GM21423 (cell line): ENCODE data around the gene MOCS3.

Experiments
- ATAC-seq: cut with Tn5 transposase; IDR thresholded peaks from one replicate; pipeline ENCODE4 v1.9.1; 2021; ENCODE audit warnings: mild to moderate bottlenecking, moderate library complexity; ENCODE audit not compliant: unreplicated experiment

Gene MOCS3, protein sequence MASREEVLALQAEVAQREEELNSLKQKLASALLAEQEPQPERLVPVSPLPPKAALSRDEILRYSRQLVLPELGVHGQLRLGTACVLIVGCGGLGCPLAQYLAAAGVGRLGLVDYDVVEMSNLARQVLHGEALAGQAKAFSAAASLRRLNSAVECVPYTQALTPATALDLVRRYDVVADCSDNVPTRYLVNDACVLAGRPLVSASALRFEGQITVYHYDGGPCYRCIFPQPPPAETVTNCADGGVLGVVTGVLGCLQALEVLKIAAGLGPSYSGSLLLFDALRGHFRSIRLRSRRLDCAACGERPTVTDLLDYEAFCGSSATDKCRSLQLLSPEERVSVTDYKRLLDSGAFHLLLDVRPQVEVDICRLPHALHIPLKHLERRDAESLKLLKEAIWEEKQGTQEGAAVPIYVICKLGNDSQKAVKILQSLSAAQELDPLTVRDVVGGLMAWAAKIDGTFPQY

DNA sequence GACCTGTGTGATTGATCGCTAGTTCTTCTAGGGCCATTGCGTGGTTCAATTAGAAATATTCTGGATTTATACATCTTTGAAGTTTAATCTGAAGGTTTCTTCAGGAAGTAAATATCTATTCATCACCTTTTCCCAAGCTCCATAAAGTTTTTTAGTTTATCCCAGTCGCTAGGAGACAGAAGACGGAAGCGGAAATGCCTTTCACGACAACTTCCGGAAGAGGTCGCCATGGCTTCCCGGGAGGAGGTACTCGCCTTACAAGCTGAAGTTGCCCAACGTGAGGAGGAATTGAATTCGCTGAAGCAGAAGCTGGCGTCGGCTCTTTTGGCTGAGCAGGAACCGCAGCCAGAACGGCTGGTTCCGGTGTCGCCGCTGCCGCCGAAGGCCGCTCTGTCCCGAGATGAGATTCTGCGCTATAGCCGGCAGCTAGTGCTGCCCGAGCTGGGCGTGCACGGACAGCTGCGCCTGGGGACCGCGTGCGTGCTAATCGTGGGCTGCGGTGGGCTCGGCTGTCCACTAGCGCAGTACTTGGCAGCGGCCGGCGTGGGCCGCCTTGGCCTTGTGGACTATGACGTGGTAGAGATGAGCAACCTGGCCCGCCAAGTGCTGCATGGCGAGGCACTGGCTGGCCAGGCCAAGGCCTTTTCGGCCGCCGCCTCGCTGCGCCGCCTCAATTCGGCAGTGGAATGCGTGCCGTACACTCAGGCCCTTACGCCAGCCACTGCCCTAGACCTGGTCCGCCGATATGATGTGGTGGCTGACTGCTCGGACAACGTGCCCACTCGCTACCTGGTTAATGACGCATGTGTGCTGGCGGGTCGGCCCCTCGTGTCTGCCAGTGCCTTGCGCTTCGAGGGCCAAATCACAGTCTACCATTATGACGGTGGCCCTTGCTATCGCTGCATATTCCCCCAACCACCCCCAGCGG is at the start of gene MOCS3:
TSS of gene MOCS3 (plus strand) at position 204 of the 928 bp plus-strand sequence. CDS start at position 229, 25 bp downstream.
- peak; percentile 78 for ATAC-seq

DNA sequence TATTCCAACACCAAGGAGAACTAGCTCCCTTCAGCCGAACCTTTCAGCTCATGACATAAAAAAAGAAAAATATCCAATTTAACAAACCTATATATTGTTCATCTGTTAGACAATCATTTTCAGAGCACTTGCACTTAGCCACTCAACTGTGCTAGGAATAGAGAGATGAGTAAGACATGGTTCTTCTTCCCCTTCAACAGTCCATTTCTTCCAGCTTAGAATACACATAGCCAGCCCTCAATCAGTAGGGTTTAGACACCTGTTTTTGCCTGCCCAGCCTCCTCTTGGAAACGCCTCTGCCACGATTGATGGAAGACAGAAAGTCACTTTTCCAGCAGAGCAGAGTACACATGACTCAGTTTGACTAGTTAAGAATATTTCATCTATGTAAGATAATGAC is 49.2 kb upstream of the MOCS3 start:
- no peak for ATAC-seq

DNA sequence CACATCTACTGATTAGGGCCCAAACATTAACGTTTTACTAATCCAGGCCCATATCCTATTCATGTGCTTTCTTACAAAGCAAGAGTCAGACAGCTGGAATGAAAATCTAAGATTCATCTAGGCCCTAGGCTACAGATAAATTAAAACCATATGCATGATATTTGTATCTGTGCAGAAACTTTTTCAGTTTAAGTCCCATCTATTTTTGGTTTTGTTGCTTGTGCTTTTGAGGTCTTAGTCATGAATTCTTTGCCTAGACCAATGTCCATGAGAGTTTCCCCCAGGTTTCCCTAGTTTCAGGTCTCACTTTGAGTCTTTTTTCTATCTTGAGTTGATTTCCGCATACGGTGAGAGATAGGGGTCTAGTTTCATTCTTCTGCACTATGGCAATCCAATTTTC is 47.6 kb upstream of the MOCS3 start:
- ATAC-seq = no peak

DNA sequence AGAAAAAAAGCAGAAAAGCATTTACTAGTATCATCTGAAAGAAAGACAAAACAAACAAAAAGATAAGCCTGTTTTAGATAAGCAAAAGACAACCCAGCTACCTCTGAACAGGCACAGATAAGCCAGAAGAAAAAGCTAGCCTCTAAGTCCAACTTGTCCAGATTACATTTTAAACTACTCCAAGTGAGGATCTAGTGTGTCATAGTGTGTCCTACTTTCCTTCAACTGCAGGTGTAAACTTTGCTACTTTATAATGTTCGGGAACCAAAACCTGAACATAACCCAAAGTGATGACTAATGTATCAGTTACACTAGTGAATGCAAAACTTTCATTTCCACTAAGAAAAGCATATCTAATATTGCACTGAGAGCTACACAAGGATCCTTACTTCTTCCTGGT is 46.9 kb upstream of the MOCS3 start:
- no peak for ATAC-seq

DNA sequence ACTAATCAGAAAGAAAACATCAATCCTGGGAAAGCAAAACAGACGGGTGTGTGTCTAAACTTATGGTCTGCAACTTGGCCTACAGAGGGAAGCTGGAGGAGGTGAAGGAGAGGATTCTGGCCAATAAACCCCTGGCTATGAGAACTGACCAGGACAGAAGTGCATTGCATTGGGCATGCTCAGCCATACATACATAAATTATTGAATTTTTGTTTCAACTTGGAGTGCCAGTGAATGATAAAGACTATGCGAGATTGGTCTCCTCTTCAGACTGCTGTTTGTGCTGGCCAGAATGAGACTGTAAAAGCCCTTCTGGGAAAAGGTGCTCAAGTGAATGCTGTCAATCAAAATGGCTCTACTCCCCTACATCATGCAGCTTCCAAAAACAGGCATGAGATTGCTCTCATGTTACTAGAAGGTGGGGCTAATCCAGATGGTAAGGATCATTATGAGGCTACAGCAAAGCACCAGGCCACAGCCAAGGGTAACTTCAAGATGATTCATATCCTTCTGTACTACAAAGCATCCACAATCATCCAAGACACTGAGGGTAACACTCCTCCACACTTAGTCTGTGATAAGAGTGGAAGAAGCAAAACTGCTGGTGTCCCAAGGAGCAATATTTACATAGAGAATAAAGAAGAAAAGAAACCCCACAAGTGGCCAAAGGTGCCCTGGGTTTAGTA is 44.8 kb upstream of the MOCS3 start:
- no peak for ATAC-seq

DNA sequence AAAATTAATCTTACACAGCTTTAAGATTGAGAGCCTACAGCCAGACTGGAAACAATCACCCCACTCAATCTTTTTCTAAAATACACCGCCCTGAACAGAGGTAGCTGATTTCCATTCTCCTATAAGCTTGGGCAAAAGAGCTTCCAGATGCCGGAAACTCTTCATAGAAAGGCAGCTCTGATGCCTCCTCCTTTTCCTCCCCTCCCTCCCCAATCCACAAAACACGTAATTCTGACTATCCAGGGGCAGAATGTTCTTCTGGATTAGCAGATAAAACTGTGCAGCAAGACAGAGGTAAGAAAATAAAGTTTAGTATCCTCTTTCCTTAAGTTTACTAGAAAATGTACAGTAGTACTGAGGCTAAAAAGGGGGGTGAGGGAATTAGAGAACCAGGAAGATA is 43.2 kb upstream of the MOCS3 start:
- ATAC-seq = no peak

DNA sequence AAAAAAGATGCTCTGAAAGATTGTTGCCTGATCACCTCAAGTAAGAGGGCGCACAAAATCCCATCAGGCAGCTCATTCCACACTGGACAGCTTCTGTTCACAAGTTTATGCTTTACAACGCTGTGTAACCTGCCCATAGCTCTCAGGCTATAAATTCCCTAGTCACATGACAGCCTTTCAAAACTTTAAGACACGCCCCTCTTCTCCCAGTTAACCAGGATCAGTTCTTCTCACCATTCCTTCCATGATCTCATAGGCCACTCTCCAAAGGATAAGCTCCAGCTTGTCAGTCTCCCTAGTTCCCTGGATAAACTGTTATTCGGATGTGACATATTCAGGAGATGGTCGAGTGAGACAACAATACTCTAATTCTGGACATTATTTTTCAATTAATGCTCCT is 42.4 kb upstream of the MOCS3 start:
- no peak for ATAC-seq

DNA sequence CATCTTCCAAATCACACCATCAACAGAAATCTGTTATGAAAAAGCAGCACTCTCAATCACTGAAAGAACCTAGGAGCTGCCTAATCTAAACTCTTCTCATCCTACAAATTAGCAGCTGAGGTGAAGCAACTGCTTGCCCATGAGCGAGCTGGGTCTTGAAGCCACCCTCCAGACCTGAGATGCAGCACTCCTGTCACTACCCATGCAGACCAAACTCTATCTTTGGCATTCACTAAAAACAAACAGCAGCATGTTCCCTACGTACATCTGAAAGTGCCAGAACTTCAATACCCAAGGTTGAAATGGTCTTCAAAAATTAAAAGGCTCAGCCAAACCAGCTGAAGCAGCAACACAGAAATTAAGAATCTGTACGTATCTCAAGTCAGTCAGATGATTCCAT is 41.7 kb upstream of the MOCS3 start:
- no peak for ATAC-seq

DNA sequence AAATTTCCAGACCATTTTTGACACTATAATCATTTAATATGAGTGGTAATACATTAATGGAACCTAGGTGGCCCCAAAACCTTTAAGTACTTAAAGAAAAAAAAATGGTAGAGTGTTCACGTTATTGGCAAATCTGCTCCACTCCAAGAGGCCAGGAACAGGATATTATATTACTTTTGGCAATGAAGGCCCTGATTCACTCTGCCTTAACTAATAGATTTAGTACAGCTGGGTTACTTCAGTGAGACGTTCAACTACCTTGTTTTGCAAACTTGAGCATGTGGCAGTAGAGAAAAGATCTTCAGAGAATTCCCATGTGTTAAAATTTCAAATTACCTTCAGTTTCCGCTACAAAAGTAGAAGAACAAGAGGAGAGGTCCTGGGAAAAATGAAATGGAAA is 40.2 kb upstream of the MOCS3 start:
- no peak for ATAC-seq

DNA sequence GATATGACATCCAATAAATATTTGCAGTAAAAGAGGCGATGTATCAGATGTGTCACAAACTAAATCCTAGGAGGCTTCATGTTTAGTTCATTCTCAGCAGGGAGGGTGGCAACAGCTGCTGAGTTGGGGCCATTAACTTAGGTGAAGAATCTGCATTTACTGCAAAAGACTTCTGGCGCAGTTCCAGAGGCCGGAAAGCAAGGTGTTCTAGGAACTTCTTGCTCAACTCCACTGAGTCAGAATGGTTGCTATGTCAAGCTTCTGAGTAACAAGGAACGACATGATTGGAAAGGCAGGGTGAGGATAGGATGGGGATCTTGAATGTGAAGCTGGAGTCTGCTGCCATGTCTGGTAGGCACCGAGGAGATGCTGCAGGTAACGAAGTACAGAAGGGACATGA is 39.1 kb upstream of the MOCS3 start:
- no peak for ATAC-seq

DNA sequence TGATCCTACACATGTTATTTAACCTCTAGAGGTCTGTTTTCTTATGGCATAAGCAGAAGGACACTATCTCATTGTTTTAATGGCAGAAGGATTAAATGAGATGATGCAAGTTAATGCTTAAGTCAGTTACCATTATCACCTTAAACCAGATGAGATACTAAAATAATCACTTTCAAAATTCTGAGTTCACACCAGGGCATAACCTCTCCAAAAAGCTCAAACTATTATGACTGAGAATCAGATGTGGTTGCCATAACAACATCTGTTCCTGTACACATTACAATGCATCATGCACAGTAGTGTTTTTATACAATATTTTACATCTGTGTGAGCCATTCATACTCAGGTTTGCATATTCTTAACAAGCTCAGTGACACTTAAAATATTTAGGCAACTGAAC is 37.6 kb upstream of the MOCS3 start:
- ATAC-seq = peak; percentile 38

DNA sequence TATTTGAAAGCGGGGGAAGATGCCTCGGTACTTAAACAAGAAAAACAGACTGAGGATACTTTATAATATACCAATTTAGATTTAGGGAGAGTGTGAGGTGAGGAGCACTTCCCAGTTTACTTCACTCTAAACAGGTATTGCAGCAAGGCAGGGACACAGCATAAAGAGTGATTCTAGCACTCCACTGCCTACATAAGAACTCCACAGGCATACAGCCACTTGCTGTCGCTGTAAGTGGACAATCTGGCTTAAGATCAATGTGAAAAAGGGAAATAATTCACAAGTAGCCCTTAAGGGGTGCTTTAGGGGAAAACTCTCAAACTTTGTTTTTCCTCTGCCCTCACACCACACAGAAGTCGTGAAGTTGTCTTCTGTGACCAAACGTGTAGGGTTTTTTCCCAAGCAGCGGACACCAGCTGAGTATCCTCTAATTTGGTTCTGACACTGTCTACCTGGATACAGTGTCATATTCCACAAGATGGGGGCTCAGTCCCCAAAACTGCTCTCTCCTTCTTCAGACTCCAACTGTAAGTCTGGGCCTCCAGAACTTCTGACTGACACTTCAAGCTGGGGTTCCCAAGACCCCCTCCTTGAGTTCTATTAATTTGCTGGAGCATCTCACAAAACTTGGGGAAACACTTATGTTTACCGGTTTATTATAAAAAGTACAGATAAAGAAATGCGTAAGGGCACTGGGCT is 36.7 kb upstream of the MOCS3 start:
- ATAC-seq = no peak

DNA sequence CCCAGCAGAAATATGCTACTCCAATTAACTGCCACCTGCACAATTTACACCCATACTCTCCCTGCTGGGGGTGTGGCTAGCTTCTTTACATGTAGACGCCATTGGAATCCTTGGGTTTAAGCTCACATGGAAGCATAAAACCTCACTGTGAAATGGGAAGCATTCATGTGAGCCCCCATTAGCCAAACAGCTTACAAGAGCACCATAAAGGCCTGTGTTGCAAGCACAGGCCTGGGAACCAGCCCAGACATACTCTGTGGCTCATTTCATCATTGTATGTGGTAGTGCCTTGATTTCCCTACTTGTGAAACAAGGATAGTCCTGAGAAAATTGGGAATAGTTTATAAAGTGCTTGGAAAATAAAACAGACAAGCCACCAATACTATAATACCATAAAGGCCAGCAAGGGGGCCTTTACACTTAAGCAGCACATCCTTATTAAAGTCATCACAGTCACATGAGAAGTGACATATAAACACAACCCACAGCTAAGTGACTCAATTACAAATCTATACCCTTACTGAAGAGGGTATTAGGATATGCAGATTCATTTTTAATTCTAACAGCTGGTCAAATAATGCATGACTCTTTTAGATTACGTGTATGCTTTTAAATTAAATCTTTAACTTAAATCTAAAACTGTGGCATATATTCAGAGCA is 34.2 kb upstream of the MOCS3 start:
- ATAC-seq = no peak

DNA sequence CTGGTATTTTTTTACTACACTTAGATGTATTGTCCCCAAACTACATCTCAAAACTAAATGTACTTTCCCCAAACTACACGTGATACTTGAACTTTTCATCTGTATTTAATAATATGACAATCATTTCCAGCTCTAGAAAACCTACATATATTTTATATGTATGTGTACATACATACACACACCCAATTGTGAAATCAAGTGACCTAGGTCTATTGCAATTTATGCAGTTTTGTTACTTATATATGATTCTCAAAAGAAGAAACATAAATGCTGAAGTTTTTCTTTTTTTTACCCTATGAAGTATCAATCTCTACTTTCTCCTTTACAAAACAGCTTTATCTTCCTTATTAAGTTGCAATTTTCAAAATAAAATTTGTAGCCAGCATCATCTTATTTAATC is 32.1 kb upstream of the MOCS3 start:
- no peak for ATAC-seq

DNA sequence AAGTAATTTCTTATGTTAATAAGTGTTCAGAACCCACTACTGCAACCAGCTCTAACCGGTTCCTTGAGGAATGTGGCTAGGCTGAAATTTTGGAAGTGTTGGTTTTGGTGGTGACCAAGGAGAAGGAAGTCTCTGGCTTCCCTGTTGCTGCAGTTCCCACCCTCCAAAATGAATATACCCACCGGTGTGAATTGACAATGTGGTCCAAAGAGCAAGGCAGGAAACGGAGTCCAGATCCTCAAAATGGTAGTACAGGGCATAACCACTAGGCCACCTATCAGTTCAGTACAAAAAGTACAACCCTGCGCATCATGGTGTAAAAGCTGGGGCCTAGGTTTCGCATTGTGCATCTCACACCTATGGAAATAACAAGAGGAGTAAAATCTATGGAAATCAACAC is 30.1 kb upstream of the MOCS3 start:
- ATAC-seq = no peak

DNA sequence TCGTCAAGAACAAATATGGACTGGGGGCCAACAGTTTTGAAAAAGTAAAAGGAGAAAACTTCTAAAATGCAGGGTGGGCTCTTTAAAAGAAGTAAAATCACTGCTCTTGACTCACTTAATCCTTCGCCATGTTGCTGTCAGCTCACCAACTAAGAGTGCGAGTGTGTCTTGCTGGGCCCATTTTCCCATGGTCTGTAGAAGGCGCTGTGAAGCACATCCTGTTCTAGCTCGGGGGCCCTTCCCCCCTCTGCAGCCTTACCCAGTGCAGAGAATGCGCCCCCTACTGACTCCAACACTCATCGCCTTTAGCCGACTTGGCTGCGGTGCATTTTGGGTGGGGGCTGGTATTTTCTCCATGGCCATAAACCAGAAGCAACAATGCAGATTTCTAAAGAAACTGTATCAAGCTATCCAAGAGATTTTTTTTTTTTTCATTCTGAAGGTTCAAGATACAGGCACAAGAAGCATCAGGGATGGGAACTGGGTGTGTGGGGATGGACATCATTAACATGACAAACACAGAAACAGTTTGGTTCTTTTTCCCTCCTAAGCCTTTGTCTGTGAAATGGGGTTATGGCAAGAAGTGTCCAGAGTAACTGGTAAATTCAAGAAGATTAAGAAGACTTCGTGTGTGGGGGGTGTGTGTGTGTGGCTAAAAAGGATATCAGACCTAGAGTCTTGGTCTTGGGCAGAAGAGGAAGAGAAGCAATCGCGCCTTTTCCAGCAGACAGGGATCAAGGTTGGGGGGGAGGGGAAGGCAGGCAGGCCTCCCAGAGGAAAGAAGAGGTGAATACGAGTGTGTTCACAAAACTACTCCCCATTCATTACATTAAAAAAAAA is 29.1 kb upstream of the MOCS3 start:
- ATAC-seq = peak; percentile 63

DNA sequence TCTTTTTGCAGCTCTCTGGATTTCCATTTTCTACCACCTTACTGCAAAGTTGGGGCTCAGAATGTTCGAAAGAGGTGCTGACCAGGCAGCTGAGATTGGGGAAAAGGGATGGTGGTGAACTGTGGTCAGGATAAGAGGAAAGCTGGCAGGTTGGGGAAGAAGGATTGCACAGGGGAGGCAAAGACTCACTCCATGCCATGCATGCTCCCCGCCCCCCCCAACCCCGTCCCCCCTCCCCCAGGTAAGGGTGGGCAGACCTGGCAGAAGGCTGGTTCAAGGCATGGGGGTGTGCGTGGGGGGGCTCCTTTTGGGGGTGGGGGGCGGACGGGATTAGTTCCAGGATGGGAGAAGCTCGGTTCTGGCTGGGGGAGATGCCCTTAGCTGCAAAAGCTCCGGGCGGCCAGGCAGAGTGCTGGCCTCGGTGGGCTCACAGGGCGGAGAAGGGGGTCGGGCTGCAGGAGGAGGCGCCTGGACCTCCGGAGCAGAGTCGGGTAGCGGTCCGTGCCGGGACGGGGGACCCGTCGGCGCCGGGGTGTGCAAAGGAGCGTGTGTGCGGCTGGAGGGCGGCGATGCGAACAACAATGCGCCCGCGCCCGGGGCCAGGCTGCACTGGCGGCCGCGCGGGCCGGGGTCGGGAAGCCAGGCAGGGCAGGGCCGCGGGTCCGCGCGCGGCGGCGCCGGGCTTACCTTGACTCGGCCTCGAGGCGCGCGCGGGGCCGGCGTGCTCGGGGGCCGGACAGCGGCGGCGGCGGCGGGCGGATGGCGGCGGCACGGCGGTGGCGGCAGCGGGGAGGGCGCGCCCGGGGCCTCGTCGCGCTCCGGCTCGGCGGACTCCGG is 28.3 kb upstream of the MOCS3 start:
- peak; percentile 15 for ATAC-seq

DNA sequence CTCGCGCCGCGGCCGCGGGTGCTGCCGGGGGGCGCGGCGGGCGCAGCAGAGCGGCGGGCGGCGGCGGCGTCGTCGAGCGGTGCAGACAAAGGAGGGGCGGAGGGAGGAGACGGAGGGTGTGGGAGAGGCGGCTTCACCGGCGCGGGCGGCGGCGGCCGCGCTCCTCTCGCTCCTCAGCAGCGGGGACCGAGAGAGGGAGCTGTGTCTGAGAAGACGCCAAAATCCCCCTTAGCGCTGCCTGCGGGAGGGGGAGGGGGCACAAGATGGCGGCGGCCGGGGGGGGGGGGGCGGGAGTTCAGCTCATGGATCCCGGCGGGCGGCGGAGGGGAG is 27.7 kb upstream of the MOCS3 start:
- peak; percentile 17 for ATAC-seq
